Airway epithelial cell (primary cell): Measurements from ENCODE around the gene GP9. TPM values are rescaled to one million over a fixed set of nuclear protein-coding genes. Genes with fewer than 3 reads are reported as not detected.

ENCODE experiments used
- total RNA-seq: library from RNA; depleted of rRNA; stranded (reverse); fragments of >200 nt; gene quantifications from 2 replicates; pipeline ENCODE4 v1.2.3, GENCODE V29; 2015

GP9 gene
- total RNA-seq, result not detected in 2 replicates

GRCh38 chr3:129060276-129061022 is at the start of gene GP9:
Gene GP9 (plus strand): TSS chr3:129060779. CDS start chr3:129061740, 961 bp downstream.

Other genes with a start within 250 kb of the GP9 start
- gene ACAD9, start 181.2 kb upstream of the GP9 start, total RNA-seq, result 27.6 and 37.7 TPM in 2 replicates
- 0.19 and 0.63 TPM in 2 replicates for gene CFAP92, start 66.7 kb upstream of the GP9 start, total RNA-seq
- not detected in 2 replicates for gene EFCC1, start 59.5 kb upstream of the GP9 start, total RNA-seq
- 10.5 and 15.4 TPM in 2 replicates for gene RAB43, start 61.0 kb downstream of the GP9 start, total RNA-seq
- gene ISY1, start 100.3 kb downstream of the GP9 start, total RNA-seq, result 18.0 and 20.2 TPM in 2 replicates
- 313 and 341 TPM in 2 replicates for gene CNBP, start 123.1 kb downstream of the GP9 start, total RNA-seq
- 117 and 128 TPM in 2 replicates for gene COPG1, start 188.8 kb downstream of the GP9 start, total RNA-seq
- gene HMCES, start 218.1 kb downstream of the GP9 start, total RNA-seq, result 46.8 and 48.3 TPM in 2 replicates